ENCODE results near the gene SLC35C1.

Gene SLC35C1

DNA sequence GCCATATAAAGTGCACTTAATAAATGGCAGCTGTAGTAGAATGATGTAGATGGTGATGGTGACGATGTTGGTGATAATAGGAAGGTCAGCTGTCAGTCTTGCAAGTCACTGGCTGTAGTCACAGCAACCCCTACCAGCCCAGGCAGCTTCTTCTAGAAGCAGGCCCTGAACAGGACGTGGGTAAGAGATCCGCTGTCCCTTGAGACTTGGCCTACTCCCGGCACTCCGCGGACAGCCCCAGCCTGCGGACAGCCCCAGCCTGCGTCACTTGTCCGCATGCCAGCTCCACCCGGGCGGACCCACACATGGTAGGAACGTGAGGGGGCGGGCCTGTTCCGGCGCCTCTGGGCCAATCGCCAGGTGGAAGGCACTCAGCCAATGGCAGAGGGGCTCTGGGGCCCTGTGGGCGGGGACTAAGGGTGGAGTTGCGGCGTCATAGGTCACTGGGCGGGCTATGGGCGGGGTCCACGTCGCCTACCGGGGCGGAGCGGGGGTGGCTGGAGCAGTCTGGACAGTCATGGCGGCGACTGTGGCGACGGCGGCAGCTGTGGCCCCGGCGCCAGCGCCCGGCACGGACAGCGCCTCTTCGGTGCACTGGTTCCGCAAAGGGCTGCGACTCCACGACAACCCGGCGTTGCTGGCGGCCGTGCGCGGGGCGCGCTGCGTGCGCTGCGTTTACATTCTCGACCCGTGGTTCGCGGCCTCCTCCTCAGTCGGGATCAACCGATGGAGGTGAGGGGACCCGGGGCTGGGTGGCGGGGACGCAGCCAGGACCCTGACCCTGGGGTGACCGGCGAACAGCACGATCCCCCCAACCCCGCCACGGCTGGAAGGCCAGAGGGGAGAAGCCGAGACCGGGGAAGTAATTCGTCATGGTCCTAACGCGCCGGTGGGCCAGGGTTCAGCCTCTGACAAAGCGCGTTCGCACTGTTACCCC, 42.3 kb downstream of the SLC35C1 start, which contains the start of gene CRY2:
Gene CRY2 (plus strand): TSS at position 502 of the 937 bp plus-strand sequence. CDS start 16 bp downstream, at position 518.
- peak; percentile 98 for DNase-seq (ENCODE audit: low spot score)

- peak; percentile 63 for DNase-seq (ENCODE audit: low spot score)
Observed at GRCh38 chr11:45847911-45848316, 43.0 kb downstream of the SLC35C1 start.

DNA sequence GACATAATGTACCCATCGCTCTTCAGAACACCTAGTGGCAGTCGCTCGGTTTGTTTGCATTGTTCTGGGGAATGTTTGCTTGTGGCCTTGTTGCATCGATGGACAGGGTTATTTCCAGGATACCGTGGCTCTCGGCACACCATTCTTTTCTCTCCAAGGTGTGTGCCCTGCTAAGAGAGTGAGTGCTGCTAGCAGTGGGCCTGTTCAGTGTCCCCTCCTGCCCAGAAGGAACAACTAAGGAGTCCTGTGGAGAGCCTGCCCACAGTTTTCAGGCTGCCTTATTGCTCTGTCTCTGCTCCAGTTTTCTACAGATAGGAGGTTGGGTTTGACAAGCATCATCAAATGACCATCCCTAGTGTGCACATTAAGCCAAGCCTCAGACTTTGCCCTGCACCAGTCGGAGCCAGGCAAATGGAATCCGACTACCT, 43.7 kb downstream of the SLC35C1 start:
- peak; percentile 36 for DNase-seq (ENCODE audit: low spot score)

DNA sequence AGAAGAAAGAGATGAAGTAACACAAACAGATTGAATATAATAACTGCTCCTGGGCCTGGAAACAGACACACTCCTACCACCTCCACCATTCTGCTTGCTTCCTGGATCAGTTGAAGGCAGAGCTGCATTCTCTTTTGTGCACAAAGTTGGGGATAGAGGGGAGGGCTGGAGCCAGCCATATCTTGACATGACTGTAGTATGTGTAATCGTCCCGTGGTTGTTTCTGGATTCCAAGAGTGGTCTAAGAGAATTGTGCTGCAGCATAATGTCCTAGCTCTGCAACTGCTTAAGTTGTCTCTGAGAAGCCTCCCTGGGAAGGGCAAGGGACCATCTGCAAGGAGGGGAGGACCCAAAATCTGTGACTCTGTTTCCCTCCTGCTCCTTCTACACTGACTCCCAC, 45.5 kb downstream of the SLC35C1 start:
- peak; percentile 55 for DNase-seq (ENCODE audit: low spot score)

- DNase-seq (ENCODE audit: low spot score) = no peak
Observed at GRCh38 chr11:45851228-45851627, 46.3 kb downstream of the SLC35C1 start.

DNA sequence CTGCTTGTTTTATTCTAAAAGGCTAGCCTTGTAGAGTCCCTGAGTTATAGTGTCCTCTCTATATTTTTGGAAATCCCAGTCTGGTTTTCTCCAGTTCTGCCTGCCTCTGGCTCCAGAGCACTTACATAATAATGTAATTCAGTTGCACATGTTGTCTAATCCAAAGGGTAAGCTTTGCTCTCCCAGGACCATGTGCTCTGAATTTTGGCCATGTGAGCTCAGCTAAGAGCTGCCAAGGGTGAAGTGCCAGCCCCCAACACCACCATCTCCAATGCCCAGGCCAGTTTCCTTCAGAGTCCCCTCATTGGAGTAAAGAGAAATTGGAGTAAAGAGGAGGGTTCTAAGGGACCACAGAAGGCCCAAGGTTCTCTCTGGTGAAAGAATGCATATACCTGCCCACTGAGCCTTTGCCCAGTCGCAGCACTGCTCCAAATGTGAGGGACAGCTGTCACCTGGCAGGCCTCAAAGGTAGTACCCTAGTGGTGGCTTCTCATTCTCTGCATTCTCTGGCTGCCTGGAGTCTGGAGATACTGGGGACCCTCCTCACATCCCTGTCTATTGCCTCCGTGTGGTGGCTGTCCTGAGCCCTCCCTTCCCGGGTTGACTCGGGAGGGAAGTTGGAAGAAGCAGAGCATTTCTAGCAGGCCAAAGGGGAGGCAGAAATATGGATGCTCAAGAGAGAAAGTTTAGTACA, 47.2 kb downstream of the SLC35C1 start:
- DNase-seq (ENCODE audit: low spot score) = no peak

GRCh38 chr11:45852712-45853101, 47.8 kb downstream of the SLC35C1 start:
- DNase-seq (ENCODE audit: low spot score) = no peak

DNA sequence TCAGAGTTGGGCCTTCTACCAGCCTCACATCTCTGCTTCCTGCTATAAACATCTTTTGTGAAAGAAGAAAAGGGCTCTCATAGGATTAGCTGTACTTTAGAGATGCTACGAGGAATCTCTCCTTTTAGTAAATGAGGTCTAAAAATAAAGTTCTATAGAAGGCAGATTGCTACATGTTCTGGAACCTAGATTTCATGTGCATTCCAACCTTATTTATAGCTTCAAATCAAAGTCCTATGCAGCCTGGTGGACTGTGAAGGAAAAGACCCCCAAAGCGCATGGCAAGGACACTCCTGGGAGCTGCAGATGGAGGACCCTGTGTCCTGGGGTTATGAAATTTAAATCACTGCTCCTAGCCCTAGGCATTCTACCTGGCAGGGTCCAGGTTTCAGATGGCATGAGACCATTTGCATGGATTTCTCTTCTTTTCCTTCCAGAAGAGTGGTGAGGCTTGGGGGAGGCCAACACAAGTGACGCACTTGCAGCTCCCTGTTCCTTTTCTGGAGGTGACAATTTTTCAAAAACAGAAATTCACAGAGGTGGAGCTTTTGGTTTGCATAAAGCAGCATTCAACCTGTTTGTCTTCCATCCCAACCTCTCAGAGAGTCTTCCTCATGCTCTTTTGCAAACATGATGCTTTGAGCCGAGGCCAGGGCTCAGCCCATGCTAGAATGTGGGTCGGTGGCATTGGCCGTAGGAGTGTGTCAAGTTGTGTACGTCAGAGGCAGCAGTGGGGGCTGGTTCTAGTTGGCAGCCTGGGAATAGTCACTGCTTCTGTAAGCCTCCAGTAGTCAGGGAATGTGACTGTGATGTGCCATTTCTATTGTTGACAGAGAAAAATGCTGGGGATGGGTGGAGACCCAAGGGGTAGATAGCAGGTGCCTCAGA, 48.6 kb downstream of the SLC35C1 start:
- DNase-seq (ENCODE audit: low spot score) = no peak

- no peak for DNase-seq (ENCODE audit: low spot score)
Observed at GRCh38 chr11:45855308-45855707, 50.4 kb downstream of the SLC35C1 start.

DNA sequence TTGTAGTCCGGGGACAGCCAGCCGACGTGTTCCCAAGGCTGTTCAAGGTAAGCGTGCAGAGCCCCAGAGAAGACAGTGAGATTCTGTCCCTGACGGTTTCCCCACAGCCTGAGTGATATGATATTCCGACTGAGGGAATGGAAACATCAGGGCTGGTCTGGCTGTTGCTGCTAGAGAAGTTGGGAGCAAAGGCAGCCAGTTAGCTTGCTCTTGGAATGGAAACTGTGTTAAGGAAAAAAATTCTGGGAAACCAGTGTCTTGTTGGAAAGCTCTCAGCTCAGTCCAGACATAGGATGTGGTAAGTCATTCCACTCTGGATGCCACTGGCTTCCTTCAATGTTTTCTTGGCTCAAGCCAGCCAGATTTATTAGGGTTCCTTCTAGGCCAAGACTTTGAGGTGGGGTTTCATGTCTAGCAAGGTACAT, 51.1 kb downstream of the SLC35C1 start:
- DNase-seq (ENCODE audit: low spot score) = no peak

- peak; percentile 96 for DNase-seq (ENCODE audit: low spot score)
Observed at GRCh38 chr11:45857961-45858474, 53.1 kb downstream of the SLC35C1 start.

GRCh38 chr11:45858751-45859398, 53.9 kb downstream of the SLC35C1 start:
- no peak for DNase-seq (ENCODE audit: low spot score)

GRCh38 chr11:45859661-45860140, 54.8 kb downstream of the SLC35C1 start:
- peak; percentile 87 for DNase-seq (ENCODE audit: low spot score)

- no peak for DNase-seq (ENCODE audit: low spot score)
Observed at GRCh38 chr11:45860348-45860747, 55.4 kb downstream of the SLC35C1 start.

DNA sequence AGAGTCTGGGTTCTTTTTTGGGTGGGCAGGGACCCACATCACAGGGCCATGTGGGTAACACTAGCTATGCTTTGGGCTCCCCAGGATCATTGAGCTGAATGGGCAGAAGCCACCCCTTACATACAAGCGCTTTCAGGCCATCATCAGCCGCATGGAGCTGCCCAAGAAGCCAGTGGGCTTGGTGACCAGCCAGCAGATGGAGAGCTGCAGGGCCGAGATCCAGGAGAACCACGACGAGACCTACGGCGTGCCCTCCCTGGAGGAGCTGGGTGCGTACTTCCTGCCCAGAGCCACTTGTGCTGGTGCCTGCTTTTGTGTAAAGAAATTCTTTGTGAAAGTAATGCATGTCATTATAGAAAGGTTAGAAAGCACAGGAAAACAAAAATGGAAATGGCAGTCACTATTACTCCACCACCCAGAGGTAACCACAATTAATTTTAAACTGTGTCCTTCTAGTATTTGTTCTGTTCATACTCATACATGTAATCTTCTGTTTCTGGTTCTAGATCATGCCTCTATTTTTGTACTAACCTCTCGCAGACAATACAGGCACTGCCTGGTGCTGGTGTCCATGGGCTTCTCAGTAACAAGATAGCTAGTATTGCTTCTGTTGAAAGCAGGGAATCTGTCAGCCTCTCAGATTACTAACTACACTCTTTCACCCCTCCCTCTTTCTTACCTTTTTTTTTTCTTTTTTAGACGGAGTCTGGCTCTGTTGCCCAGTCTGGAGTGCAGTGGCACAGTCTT, 56.0 kb downstream of the SLC35C1 start:
- no peak for DNase-seq (ENCODE audit: low spot score)

All from kidney tubule cell (primary cell).